A673 (cell line): ENCODE measurements around the gene NECAB3. TPM values are rescaled to one million over a fixed set of nuclear protein-coding genes. Genes with fewer than 3 reads are reported as not detected.
A peak's percentile ranks its signal among the peaks of the same experiment; 100 is the strongest.

ENCODE experiments used
- BruUV-seq: library from RNA; stranded (reverse); fragments of 400-500 nt; replicated peaks from 2 replicates; lab custom pipeline; 2021; lab: Mats Ljungman, UMichigan
- CTCF ChIA-PET: fragments of 300-600 bp; sonication (Branson Sonifier 250); formaldehyde crosslinking; loops from one replicate; lab custom pipeline; 2022; ENCODE audit warnings: antibody characterized with exemption; lab: Charles Lee
- POLR2A ChIA-PET: fragments of 300-600 bp; sonication (Branson Sonifier 250); formaldehyde crosslinking; loops from one replicate; lab custom pipeline; 2022; ENCODE audit warnings: antibody characterized with exemption; ENCODE audit not compliant: low non-redundant PET; lab: Charles Lee
- DNase-seq: peaks from one replicate; pipeline ENCODE4 v3.0.0-alpha.2; 2015; ENCODE audit warnings: low spot score
- H3K27ac ChIP-seq: fragments of 200-600 bp; sonication (generic); 2 replicates; pipeline ENCODE4 v1.5.1; 2016; ENCODE audit warnings: mixed run types, low read depth, mild to moderate bottlenecking, mixed read lengths, antibody characterized with exemption, low read length; ENCODE audit not compliant: poor library complexity, severe bottlenecking
- H3K27me3 ChIP-seq: fragments of 200-600 bp; sonication (generic); replicated peaks from 2 replicates; pipeline ENCODE4 v1.6.1; 2017; ENCODE audit warnings: mixed run types, low read depth, mild to moderate bottlenecking, mixed read lengths, antibody characterized with exemption, low read length; ENCODE audit not compliant: insufficient read depth, poor library complexity
- H3K36me3 ChIP-seq: fragments of 200-600 bp; sonication (generic); 2 replicates; pipeline ENCODE4 v1.6.1; 2016; ENCODE audit warnings: mixed run types, mild to moderate bottlenecking, mixed read lengths, antibody characterized with exemption, low read length; ENCODE audit not compliant: insufficient read depth, poor library complexity, severe bottlenecking
- H3K4me1 ChIP-seq: fragments of 200-600 bp; sonication (generic); 2 replicates; pipeline ENCODE4 v1.6.1; 2017; ENCODE audit warnings: mixed run types, mild to moderate bottlenecking, mixed read lengths, antibody characterized with exemption, low read length; ENCODE audit not compliant: insufficient read depth, poor library complexity, severe bottlenecking
- H3K4me3 ChIP-seq: fragments of 200-600 bp; sonication (generic); 2 replicates; pipeline ENCODE4 v1.5.1; 2016; ENCODE audit warnings: low read depth, mixed run types, mild to moderate bottlenecking, mixed read lengths, low read length; ENCODE audit not compliant: poor library complexity, severe bottlenecking
- H3K9me3 ChIP-seq: fragments of 200-600 bp; sonication (generic); 2 replicates; pipeline ENCODE4 v1.6.1; 2016; ENCODE audit warnings: mixed run types, low read depth, mild to moderate bottlenecking, mixed read lengths, antibody characterized with exemption, low read length; ENCODE audit not compliant: poor library complexity, severe bottlenecking
- CTCF ChIP-seq: fragments of 300-800, 200-600 bp; sonication (generic); conservative IDR thresholded peaks from 2 replicates; pipeline ENCODE4 v1.5.1; 2017; ENCODE audit warnings: low read depth, mild to moderate bottlenecking, antibody characterized with exemption, low read length, moderate library complexity, mixed read lengths
- EZH2 ChIP-seq: fragments of 200-600 bp; sonication (generic); IDR thresholded peaks from 2 replicates; pipeline ENCODE4 v1.6.1; 2017; ENCODE audit warnings: borderline replicate concordance, low read depth, mild to moderate bottlenecking, mixed read lengths, antibody characterized with exemption, low read length; ENCODE audit not compliant: poor library complexity, severe bottlenecking
- intact Hi-C: fragments of 100-400 bp; cut with micrococcal nuclease; formaldehyde crosslinking; loops from one replicate; pipeline ENCODE4 v1.10.0; 2022; ENCODE audit not compliant: unreplicated experiment
- total RNA-seq: library from RNA; stranded (reverse); gene quantifications from 2 replicates; pipeline ENCODE4 v1.2.3, GENCODE V29; 2021

Gene NECAB3
- total RNA-seq, 1 experiment from 2014 or later = 83.1 TPM

DNA sequence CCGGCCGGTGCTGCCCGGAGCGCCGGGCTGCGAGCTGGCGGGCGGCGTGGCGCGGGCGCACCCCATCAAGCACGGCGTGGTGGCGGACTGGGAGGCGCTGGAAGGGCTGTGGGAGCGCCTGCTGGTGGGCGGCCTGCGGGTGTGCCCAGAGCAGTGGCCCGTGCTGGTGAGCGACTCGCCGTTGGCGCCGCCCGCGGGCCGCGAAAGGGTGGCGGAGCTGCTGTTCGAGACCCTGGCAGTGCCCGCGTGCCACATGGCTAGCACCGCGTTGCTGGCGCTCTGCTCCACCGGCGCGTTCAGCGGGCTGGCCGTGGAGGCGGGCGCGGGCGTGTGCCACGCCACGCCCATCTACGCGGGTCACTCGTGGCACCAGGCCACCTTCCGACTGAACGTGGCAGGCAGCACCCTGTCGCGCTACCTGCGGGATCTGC, 7.0 kb downstream of the NECAB3 start:
- peak; percentile 46 for DNase-seq
- intact Hi-C loops = loop anchor here (5.0 kb wide), 1 partner anchor 460 kb away; no protein-coding TSS in a partner anchor
- no peak for TF ChIP-seq EZH2
- no peak for TF ChIP-seq CTCF
- Histone ChIP-seq H3K27ac (peak overlapping the region; percentile 29), H3K27me3 (no peaks in the 10 kb centered on the region), H3K9me3 (no peaks in the 10 kb centered on the region), H3K36me3 (peaks cover 16% of the 10 kb centered on the region), H3K4me1 (peaks cover 40% of the 10 kb centered on the region), H3K4me3 (peak overlapping the region; percentile 48)
- BruUV-seq = no TSS peak
- POLR2A ChIA-PET = no interaction called here
- CTCF ChIA-PET = interaction anchor here (0.6 to 1.1 kb wide), 2 partner anchors 214 to 1146 kb away, joined by 3 to 5 read pairs; no protein-coding TSS in a partner anchor

- peak within 1 kb of the TSS; percentile 48 for H3K4me3 ChIP-seq
- TF ChIP-seq CTCF (no peak), EZH2 (no peak)
- H3K27ac ChIP-seq = peak within 1 kb of the TSS; percentile 29
- no peaks in the 10 kb centered on the region for H3K27me3 ChIP-seq
- peaks cover 16% of the 10 kb centered on the region for H3K36me3 ChIP-seq
- intact Hi-C loops = loop anchor here (5.0 kb wide), 1 partner anchor 461 kb away; no protein-coding TSS in a partner anchor
- peak; percentile 80 for DNase-seq
- ChIA-PET POLR2A (no interaction called here), CTCF (interaction anchor here (0.5 to 1.1 kb wide), 3 partner anchors 29 to 1145 kb away, joined by 3 to 14 read pairs (median 5); no protein-coding TSS in a partner anchor)
- no peaks in the 10 kb centered on the region for H3K9me3 ChIP-seq
- peaks cover 34% of the 10 kb centered on the region for H3K4me1 ChIP-seq
- no TSS peak for BruUV-seq
Measured at GRCh38 chr20:33666293-33667244, 7.7 kb downstream of the NECAB3 start, which contains the start of gene ACTL10. ACTL10 (plus strand) TSS chr20:33666943; CDS start chr20:33667498, 555 bp downstream.

DNA sequence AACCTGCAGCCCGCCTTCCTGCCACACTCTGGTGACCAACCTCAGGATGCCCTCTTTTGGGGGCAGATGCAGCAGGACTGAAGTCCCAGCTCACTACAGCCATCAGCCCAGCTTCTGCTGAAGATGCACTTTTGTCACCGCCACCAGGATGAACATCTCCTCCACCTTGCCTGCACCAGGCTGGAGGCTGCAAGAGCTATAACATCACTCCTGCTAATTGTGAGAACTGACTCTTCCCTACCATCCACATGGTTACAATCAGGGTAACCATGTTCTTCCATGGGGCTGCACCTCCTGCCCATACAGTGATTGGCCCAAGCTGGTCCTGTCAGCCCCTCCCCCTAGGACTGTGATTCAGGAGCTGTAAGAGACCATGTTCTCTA, 9.5 kb downstream of the NECAB3 start:
- CTCF ChIA-PET = interaction anchor here (0.6 kb wide), 1 partner anchor 208 kb away, joined by 6 read pairs; no protein-coding TSS in a partner anchor

More for the DNA sequence above, 9.5 kb downstream of the NECAB3 start:
- Histone ChIP-seq H3K4me1 (peaks cover 27% of the 10 kb centered on the region), H3K27me3 (no peaks in the 10 kb centered on the region), H3K36me3 (peaks cover 14% of the 10 kb centered on the region), H3K27ac (no peak overlapping the region), H3K9me3 (no peaks in the 10 kb centered on the region), H3K4me3 (no peak overlapping the region)
- TF ChIP-seq CTCF = no peak
- TF ChIP-seq EZH2 = no peak
- BruUV-seq = no TSS peak
- no peak for DNase-seq
- POLR2A ChIA-PET = no interaction called here
- intact Hi-C loops = loop anchor here (5.0 kb wide), 2 partner anchors 463 to 473 kb away; no protein-coding TSS in a partner anchor
